Epithelial cell of proximal tubule (primary cell): ENCODE measurements around the gene IGSF1. TPM values are rescaled to one million over a fixed set of nuclear protein-coding genes. Genes with fewer than 3 reads are reported as not detected.

Experiments
- DNase-seq: peaks from one replicate; pipeline ENCODE4 v3.0.0-alpha.2; 2011; ENCODE audit warnings: low read depth
- H3K4me3 ChIP-seq: 2 replicates; pipeline ENCODE4 v1.5.1; 2011; ENCODE audit warnings: low read depth, mild to moderate bottlenecking, low read length
- CTCF ChIP-seq: conservative IDR thresholded peaks from 2 replicates; pipeline ENCODE4 v1.5.1; 2012; ENCODE audit warnings: low read depth, mild to moderate bottlenecking, low read length
- total RNA-seq: library from RNA; depleted of rRNA; stranded (reverse); fragments of >200 nt; gene quantifications from 2 replicates; pipeline ENCODE4 v1.2.3, GENCODE V29; 2015

The IGSF1 gene
- total RNA-seq, 1 donor from 2014 or later, result 0.46 TPM

DNA sequence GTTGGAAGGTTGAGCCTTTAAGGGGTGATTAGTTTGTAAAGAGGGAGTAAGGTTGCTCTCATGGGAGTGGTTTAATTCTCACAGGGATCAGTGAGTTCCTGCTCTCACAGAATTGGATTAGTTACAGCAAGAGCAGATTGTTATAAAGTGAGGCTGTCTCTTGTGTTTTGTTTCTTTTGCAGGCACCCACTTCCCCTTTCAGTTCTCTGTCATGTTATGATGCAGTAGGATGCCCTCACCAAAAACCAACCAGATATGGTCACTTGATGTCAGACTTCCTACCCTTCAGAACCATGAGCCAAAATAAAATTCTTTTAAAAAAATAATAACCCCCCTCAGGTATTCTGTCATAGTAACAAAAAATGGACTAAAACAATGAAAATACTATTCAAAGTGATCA, 19.9 kb upstream of the IGSF1 start:
- DNase-seq, result no peak
- TF ChIP-seq CTCF, result no peak
- H3K4me3 ChIP-seq, result no peak overlapping the region

GRCh38 chrX:131306601-131307000, 17.5 kb upstream of the IGSF1 start:
- no peak for DNase-seq
- no peak for TF ChIP-seq CTCF
- no peak overlapping the region for H3K4me3 ChIP-seq

GRCh38 chrX:131305926-131306325, 16.8 kb upstream of the IGSF1 start:
- no peak overlapping the region for H3K4me3 ChIP-seq
- DNase-seq, result no peak
- TF ChIP-seq CTCF, result no peak

- DNase-seq, result no peak
- TF ChIP-seq CTCF, result no peak
- no peak overlapping the region for H3K4me3 ChIP-seq
Observed at GRCh38 chrX:131302701-131303100, 13.6 kb upstream of the IGSF1 start.

DNA sequence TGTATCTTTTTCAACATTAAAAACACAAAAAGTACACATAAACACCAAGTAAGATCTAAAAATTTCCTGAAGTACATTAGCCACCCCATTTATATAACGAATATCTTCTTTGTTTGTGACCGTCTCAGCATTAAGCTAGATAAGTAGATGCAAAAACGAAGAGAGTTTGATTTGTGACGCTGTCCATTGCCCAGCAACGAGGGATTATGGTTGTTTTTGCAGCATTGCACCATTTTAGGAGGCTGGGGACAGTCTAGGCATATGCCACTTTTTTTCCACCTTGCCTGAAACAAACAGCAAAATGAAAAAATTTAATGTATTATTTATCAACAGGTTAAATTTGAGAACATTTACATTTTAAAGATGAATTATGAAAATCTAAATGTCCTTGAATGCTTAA, 12.0 kb upstream of the IGSF1 start:
- TF ChIP-seq CTCF, result no peak
- no peak overlapping the region for H3K4me3 ChIP-seq
- no peak for DNase-seq

GRCh38 chrX:131298846-131299245, 9.7 kb upstream of the IGSF1 start:
- no peak for TF ChIP-seq CTCF
- H3K4me3 ChIP-seq, result no peak overlapping the region
- no peak for DNase-seq

- DNase-seq, result no peak
- TF ChIP-seq CTCF, result no peak
- no peak overlapping the region for H3K4me3 ChIP-seq
Observed at GRCh38 chrX:131298036-131298435, 8.9 kb upstream of the IGSF1 start.
